A204.1 (cell line): ENCODE results near the gene CDC14A.

Experiments
- FAIRE-seq: peaks from 2 replicates; lab custom pipeline; 2012; peaks lifted over from hg19 to GRCh38; lab: Jason Lieb, UNC

Gene CDC14A

GRCh38 chr1:100497796-100498195 lies 145.5 kb downstream of the CDC14A start:
- no peak for FAIRE-seq

GRCh38 chr1:100499194-100499811 lies 147.0 kb downstream of the CDC14A start:
- FAIRE-seq = no peak

- FAIRE-seq = no peak
Measured at GRCh38 chr1:100502052-100502792, 149.9 kb downstream of the CDC14A start.

GRCh38 chr1:100506217-100506616 lies 153.9 kb downstream of the CDC14A start:
- no peak for FAIRE-seq

GRCh38 chr1:100510451-100510850 lies 158.1 kb downstream of the CDC14A start:
- no peak for FAIRE-seq

GRCh38 chr1:100511058-100511457 lies 158.8 kb downstream of the CDC14A start:
- no peak for FAIRE-seq

GRCh38 chr1:100511773-100512172 lies 159.5 kb downstream of the CDC14A start:
- FAIRE-seq = no peak

GRCh38 chr1:100512803-100513352 lies 160.6 kb downstream of the CDC14A start:
- FAIRE-seq = no peak

- FAIRE-seq = no peak
Measured at GRCh38 chr1:100516857-100517256, 164.6 kb downstream of the CDC14A start.

- FAIRE-seq = no peak
Measured at GRCh38 chr1:100517515-100517914, 165.2 kb downstream of the CDC14A start.

- FAIRE-seq = no peak
Measured at GRCh38 chr1:100518023-100518422, 165.7 kb downstream of the CDC14A start.

- no peak for FAIRE-seq
Measured at GRCh38 chr1:100523038-100523652, 170.8 kb downstream of the CDC14A start.

- FAIRE-seq = no peak
Measured at GRCh38 chr1:100524355-100524754, 172.0 kb downstream of the CDC14A start.

GRCh38 chr1:100526894-100527293 lies 174.6 kb downstream of the CDC14A start:
- FAIRE-seq = no peak

GRCh38 chr1:100528871-100529270 lies 176.6 kb downstream of the CDC14A start:
- no peak for FAIRE-seq

- FAIRE-seq = no peak
Measured at GRCh38 chr1:100530141-100530540, 177.8 kb downstream of the CDC14A start.

- FAIRE-seq = no peak
Measured at GRCh38 chr1:100530880-100531487, 178.7 kb downstream of the CDC14A start.

- FAIRE-seq = no peak
Measured at GRCh38 chr1:100532645-100533044, 180.3 kb downstream of the CDC14A start.

GRCh38 chr1:100535264-100535663 lies 183.0 kb downstream of the CDC14A start:
- FAIRE-seq = no peak

GRCh38 chr1:100536031-100536430 lies 183.7 kb downstream of the CDC14A start:
- FAIRE-seq = no peak

GRCh38 chr1:100538913-100539835 lies 186.9 kb downstream of the CDC14A start:
- no peak for FAIRE-seq
